SK-N-SH (cell line): ENCODE measurements around the gene ZNF573.

Experiments used
- FOSL2 ChIP-seq: IDR thresholded peaks from 2 replicates; pipeline ENCODE4 v1.4.0; 2012; ENCODE audit warnings: low read depth, mild to moderate bottlenecking, moderate library complexity, borderline replicate concordance
- JUND ChIP-seq: IDR thresholded peaks from 2 replicates; pipeline ENCODE4 v1.4.0; 2012
- POLR2AphosphoS5 ChIP-seq: IDR thresholded peaks from 2 replicates; pipeline ENCODE4 v1.6.1; 2012; ENCODE audit warnings: low read depth, low read length
- SIN3A ChIP-seq: IDR thresholded peaks from 2 replicates; pipeline ENCODE4 v1.6.1; 2012; ENCODE audit warnings: low read depth, mild to moderate bottlenecking, low read length, moderate library complexity, borderline replicate concordance
- SMC3 ChIP-seq: IDR thresholded peaks from 2 replicates; pipeline ENCODE4 v1.6.1; 2012; ENCODE audit warnings: low read depth, low read length, improper control_type of control experiment
- TCF12 ChIP-seq: IDR thresholded peaks from 2 replicates; pipeline ENCODE4 v1.4.0; 2012
- TEAD4 ChIP-seq: IDR thresholded peaks from 2 replicates; pipeline ENCODE4 v1.4.0; 2012; ENCODE audit warnings: mild to moderate bottlenecking, borderline replicate concordance; ENCODE audit not compliant: insufficient read depth
- TF ChIP-seq, protein P1 (sequence below): fragments of 200-600 bp; sonication (generic); IDR thresholded peaks from 2 replicates; pipeline ENCODE4 v1.6.1; 2017; ENCODE audit warnings: antibody characterized with exemption, mild to moderate bottlenecking, moderate library complexity
- TF ChIP-seq, protein P2 (sequence below): IDR thresholded peaks from 2 replicates; pipeline ENCODE4 v1.4.0; 2012; ENCODE audit warnings: low read depth, borderline replicate concordance
- TF ChIP-seq, protein P3 (sequence below): fragments of 150-350 bp; IDR thresholded peaks from 2 replicates; pipeline ENCODE4 v1.6.1; 2016; ENCODE audit warnings: mild to moderate bottlenecking, low read depth, low read length

DNA sequence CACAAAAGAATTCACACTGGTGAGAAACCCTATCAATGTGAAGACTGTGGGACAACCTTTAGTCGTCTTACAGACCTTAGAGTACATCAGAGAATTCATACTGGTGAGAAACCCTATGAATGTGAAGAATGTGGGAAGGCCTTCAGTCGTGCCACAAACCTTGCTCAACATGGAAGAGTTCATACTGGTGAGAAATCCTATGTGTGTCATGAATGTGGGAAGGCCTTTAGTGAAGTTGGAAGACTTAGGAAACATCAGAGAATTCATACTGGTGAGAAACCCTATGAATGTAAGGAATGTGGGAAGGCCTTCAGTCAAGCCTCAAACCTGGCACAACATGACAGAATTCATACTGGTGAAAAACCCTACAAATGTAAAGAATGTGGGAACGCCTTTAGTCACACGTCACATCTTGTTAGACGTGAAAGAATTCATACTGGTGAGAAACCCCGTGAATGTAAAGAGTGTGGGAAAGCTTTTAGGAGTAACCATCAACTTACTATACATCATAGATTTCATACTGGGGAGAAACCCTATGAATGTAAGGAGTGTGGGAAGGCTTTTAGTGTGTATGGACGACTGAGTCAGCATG, 24.0 kb upstream of the ZNF573 start:
- TF ChIP-seq SMC3 (no peak), JUND (no peak), TCF12 (no peak), POLR2AphosphoS5 (no peak), SIN3A (no peak), TEAD4 (no peak), FOSL2 (no peak)
- TF ChIP-seq, protein P1, sequence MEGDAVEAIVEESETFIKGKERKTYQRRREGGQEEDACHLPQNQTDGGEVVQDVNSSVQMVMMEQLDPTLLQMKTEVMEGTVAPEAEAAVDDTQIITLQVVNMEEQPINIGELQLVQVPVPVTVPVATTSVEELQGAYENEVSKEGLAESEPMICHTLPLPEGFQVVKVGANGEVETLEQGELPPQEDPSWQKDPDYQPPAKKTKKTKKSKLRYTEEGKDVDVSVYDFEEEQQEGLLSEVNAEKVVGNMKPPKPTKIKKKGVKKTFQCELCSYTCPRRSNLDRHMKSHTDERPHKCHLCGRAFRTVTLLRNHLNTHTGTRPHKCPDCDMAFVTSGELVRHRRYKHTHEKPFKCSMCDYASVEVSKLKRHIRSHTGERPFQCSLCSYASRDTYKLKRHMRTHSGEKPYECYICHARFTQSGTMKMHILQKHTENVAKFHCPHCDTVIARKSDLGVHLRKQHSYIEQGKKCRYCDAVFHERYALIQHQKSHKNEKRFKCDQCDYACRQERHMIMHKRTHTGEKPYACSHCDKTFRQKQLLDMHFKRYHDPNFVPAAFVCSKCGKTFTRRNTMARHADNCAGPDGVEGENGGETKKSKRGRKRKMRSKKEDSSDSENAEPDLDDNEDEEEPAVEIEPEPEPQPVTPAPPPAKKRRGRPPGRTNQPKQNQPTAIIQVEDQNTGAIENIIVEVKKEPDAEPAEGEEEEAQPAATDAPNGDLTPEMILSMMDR = no peak
- TF ChIP-seq, protein P2, sequence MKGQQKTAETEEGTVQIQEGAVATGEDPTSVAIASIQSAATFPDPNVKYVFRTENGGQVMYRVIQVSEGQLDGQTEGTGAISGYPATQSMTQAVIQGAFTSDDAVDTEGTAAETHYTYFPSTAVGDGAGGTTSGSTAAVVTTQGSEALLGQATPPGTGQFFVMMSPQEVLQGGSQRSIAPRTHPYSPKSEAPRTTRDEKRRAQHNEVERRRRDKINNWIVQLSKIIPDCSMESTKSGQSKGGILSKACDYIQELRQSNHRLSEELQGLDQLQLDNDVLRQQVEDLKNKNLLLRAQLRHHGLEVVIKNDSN = no peak
- TF ChIP-seq, protein P3, sequence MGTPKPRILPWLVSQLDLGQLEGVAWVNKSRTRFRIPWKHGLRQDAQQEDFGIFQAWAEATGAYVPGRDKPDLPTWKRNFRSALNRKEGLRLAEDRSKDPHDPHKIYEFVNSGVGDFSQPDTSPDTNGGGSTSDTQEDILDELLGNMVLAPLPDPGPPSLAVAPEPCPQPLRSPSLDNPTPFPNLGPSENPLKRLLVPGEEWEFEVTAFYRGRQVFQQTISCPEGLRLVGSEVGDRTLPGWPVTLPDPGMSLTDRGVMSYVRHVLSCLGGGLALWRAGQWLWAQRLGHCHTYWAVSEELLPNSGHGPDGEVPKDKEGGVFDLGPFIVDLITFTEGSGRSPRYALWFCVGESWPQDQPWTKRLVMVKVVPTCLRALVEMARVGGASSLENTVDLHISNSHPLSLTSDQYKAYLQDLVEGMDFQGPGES = no peak
